GM21526 (cell line): Measurements from ENCODE around the gene INF2.
"Not testable (repeated sequence)": the region's sequence is repeated elsewhere in the genome, so short reads cannot be mapped to it uniquely, and the experiment has no call there.

Experiments
- ATAC-seq: cut with Tn5 transposase; IDR thresholded peaks from one replicate; pipeline ENCODE4 v1.9.1; 2021; ENCODE audit warnings: moderate library complexity; ENCODE audit not compliant: unreplicated experiment, low FRiP score

Gene INF2

DNA sequence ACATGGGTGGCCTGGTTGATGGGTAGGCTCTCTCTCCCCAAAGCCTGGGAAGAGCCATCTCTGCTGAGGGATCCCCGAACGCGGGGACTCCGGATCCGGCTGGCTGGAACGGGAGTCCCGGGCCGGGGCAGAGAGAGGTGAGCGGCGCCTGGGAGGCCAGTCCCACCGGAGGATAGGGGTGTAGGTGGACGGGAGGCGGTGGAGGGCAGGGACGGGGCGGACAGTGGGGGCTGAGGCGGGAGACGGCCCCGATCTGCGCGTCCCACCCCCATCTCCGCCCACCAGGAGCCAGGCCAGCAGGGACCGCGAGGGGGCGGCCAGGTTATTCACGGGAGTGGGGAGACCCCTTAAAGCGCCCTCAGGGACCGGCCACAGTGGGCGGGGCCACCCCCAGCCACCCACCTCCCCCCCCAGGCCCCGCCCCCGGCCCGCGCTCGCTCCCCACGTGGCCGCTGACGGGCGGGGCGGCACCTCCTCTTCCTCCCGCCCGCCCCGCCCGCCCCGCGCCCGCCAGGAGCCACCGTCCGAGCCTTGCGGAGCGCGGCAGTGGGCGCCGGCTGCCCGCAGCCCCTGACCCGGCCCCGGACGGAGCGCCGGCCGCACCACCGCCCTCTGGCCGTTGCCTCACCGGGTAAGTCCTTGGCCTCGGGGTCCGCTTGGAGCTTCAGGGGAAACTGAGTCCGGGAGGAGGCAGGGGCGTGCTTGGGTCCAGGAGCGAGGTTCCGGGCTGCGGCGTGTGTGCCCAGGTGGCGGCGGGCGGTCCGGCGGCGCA lies at the start of gene INF2:
TSS of gene INF2 (plus strand) at position 510 of the 772 bp plus-strand sequence. CDS start 11,748 bp downstream, outside the sequence.
- ATAC-seq, result no peak

DNA sequence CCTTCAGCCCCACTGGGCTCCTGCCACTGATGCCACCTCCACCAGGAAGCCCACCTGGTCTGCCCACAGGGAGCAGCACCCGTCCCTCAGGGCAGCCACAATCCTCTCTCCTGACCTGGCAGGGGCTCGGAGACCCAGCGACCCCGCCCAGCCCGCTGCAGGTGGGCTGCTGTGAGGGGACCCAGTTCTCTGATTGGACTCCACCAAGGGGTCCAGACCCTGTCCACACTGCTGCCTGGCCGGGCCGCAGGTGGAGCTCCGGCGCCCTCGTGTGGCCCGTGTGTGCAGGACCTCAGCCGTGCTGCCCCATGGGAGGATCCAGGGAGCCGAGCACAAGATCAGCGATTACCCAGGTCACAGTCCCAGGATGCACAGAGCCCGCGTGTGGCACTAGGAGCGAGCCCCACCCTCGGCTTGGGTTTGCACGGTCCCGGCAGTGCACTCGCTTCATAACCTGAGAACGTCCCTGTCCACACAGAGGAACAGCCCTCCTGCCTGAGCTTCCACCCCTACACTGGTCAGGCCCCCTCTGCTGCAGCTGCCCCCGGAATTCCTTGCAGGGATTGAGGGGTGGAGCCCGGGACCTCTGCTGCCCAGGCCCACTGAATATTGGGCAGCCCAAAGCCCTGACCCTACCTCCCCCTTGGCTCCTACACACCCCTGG lies 49.4 kb upstream of the INF2 start:
- ATAC-seq, result no peak

DNA sequence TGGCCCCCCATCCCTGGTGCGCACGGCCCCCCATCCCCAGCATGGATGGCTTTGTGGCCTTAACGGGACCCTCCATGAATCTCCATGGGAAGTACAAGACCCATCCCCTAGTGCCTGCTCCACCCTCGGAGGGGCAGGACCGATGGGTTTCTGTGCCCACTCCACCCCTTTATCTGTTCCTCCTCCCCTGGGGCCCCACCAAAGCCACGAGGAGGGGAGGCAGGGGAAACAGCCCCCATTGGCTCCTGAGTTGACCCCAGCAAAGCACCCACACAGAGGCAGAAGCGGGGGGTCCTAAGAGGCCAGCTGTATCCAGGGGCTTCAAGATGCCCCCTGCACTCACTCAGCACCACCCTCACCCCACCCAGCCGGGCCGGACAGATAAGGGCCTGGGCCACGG lies 48.7 kb upstream of the INF2 start:
- no peak for ATAC-seq

DNA sequence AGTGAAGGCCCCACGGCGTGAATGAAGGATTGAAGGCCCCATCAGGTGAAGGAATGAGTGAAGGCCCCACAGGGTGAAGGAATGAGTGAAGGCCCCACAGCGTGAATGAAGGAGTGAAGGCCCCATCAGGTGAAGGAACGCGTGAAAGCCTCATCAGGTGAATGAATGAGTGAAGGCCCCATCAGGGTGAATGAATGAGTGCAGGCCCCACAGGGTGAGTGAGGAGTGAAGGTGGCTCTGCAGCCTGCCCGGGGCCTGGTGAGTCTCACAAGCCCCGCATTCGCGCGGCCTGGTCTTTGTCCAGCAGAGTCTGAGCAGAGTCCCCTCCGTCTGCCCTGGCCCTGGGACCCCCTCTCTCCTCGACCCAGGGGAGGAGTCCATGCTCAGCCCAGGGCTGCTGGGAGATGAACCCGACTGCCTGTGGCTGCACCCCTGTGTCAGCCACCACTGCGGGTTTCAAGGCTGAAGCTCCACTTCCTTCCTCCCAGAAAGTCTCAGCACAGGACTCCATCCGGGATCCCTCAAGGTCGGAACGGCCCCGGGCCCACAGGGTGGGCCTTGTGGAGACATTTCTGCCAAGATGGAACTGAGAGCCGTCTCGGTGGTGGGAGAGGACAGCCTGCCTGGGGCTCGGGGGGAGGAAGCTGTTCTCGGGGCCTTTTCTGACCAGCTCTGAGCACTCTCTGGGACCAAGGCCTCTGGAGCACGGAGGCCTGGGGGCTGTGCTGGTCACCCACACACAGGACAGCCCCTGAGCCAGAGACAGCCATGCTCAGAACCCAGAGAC lies 47.5 kb upstream of the INF2 start:
- ATAC-seq, result no peak

DNA sequence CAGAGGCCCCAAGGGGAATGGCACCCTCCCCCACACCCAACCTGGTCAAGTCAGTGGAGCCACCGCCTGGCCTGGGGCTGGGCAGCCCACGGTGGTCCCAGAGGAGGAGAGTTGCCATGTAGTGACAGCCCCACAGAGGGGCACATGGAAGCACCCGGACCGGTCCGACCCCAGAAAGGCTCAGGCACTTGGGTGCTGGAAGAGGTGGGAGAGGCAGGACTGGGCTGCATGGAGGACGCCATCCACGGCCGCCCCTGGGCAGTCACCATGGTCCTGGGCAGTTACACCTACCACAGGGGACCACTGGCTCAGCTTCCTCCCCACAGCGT lies 46.9 kb upstream of the INF2 start:
- ATAC-seq, result no peak

DNA sequence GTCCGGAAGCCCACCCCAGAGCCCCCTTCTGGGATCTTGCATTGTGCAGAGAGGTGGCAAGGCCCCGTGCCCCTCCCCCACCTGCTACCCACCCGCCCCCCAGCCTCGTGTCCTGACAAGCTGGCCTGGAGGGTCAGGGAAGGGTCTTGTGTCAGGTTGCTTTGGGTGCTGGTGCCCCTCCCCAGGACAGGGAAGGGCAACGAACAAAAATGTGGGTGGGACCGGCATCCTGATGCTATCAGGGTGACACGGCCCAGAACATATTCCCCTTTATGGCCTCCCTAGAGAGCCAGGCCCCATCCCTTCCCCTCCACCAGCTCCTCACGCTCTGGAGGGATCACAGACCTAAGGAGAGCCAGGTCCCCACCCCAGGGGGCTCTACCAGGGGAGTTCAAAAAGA lies 46.1 kb upstream of the INF2 start:
- no peak for ATAC-seq

DNA sequence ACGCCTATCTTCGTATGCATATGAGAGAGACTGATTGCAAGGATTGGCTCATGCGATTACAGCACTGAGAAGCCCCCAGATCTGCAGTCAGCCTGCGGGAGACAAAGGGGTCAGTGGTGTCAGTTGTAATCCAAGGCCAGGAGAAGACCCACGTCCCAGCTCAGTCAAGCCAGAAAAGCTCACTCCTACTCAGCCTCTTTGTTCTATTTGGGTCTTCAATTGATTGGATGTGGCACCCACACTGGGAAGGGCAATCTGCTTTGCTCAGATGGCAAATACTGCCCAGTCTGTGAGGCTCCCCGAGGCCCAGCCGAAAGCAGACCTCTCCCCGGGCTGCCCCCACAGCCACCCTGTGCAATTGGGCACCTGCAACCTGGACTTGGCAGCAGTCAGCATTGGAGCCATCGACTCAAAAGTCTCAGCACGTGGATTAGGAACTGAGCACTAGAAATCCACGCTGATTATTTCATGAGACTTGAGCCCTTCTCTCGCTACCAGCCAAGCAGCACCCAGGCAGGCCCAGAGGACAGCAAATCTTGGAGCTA lies 45.3 kb upstream of the INF2 start:
- ATAC-seq, result no peak

DNA sequence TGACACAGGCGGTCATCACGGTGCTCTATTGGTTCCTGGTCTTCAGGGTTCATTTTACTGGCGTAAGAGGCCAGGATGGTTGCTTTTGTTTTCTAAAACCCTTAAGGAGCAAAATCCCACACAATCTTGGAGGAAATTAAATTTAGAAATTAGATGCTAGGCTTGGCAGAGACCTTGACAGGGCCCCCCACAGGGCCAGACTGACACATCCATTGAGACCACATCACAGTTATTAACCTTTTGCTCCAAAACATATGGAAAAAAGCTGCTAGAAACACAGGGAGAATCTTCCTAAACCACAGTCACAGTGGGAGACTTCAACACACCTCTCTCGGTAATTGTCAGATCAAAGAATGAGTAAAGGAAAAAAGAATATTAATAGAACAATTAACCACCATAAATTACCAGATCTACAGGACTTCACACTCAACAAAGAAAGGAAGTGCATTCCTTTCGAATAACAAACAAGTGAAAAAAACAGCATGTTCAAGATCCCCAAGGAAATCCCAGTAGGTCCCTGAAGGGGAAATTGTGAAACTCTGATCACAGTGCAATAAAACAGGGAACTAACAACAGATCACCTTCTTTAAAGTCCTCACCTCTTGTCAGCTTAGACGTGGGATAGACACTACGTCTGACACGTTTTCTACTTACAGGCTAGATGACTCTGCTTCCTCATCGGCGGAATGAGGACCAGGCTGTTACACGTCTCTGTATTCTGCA lies 44.6 kb upstream of the INF2 start:
- ATAC-seq, result no peak

DNA sequence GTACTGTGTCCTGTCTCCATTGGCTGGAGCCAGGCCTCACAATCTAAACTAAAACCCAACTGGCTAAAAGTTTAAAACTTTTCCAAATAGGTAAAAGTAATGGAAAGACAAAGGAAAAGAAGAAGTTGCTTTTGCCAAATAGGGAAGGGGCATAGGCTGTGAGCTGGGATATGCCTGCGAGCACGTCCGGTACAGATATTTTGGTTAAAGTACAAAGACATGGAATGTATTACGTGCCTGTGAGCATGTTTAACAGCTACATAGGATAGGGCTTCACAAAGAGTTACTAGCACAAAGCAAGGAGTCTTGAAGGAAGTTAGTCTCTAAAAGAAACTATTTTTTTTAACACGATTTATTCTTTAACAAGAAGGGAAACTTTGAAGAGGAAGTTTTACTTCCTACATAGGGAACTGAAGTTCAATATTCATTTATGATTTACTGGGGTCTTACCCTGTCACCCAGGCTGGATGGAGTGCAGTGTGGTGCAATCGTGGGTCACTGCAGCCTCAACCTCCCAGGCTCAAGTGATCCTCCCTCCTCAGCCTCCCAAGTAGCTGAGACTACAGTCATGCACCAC lies 41.9 kb upstream of the INF2 start:
- ATAC-seq, result no peak

DNA sequence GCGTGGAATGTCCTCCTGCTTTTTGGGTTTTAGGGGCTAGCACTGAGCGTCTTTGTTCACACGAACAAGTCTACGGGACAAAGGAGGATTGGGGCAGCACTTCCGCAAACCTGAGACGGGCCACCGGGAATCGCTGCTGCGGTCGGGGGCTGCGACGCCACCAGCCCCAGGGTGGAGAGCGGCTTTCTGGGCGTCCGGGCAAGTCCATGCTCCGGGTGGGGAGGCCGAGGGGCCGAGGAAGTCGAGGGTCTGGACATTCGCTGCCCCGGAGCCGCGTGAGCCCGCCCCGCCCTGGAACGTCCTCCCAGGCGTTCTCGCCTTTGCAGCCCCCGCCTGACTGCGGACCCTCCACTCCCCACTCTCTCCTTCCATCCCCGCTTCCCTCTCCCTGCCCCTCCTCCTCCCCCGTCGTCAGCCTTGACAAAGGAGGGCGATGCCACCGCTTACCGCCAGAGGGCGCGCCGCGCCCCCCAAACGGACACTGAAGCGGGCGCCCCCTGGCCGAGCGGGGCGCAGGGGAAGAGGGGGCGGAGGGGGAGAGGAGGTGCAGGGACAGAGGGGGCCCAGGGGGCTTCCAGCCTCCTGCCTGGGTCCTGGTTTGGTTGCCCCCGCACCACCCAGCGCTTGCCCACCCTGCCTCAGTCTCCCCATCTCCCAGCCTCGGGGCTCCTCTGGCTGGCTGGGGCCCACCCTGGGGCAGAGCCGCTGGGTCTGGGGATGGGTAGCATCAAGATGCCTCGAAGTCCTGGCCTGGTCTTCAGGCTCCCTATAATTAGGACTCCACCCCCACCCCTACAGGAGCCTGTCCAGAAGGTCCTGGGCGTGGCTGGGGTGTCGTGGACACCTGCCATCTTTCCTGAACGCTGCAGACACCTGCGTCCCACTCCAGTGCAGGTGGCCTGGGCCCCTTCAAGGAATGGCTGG lies 39.1 kb upstream of the INF2 start:
- peak; percentile 58 for ATAC-seq

DNA sequence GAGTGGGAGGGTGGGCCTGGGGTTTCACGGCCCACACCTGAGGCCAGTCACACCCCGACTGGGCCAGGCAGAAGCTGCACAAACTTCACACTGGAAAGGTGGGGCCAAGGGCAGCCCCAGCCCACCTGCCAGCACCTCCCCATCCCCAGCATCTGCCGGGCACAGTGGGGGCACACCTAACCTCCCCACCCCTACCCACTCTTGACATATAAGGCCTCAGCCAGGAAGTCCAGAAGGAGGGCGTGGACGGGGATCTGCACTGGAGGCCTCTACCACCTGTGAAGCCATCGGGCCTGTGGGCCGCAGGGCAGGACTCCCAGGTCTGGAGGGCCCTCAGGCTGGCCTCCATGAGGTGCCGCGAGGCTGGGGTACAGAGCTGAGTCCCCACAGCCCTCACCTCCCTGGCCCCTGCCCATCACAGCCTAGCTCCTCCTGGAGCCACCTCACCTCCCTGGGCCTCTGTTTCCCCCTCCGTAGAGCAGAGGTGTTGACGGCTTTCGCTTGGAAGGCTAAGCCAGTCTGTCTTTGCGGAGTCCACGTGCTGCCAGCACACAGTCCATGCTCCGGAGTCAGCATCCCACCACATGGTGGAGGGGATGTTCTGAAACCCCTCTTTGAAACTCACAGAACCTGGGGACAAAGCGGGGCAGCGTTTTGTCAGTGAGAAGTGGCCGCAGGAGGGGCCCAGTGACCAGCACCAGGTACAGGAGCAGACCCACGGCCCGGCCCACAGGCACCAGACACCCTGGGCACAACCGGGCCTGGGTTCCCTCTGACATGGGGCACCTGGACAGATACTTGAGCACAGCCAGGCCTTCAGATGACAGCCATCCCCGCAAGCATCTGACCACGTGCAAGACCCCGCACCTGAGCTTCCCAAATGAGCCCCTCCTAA lies 38.2 kb upstream of the INF2 start:
- no peak for ATAC-seq

DNA sequence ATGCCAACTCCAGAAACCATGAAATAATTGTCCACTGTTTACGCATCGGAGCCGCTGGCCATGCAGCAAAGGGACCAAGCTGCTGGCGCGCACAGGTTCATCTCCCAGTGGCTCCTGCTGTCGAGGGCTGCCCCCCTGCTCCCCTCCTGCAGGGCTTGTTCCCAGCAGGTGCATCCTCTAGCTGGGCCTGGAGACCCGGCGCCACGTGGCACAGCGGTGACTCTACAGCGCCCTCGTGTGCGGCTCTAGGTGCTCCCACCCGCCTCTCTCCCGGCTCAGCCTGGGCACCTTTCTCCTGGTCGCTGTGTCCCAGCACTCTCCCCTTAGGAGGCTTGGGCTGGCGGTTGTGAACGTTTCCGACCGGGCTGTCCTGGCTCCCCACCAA lies 37.5 kb upstream of the INF2 start:
- ATAC-seq, result no peak

DNA sequence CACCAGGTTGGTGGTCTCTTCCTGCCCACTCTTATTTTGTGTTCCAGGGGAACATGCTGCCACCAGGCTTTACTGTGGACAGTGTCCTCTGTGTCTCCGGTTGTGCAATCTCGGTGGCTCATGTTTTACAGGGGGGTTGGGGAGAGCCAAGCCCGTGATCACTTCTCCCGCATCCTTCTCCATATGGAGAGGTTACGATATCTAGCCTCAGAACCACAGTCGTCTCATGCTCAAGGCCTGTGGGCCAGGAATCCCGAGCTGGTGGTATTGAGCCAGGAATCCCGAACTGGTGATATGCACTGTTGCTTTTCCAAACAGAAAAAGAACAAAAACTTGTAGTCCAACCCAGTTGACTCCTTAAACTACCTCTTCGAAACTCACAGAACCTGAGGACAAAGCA lies 37.0 kb upstream of the INF2 start:
- ATAC-seq, result no peak

DNA sequence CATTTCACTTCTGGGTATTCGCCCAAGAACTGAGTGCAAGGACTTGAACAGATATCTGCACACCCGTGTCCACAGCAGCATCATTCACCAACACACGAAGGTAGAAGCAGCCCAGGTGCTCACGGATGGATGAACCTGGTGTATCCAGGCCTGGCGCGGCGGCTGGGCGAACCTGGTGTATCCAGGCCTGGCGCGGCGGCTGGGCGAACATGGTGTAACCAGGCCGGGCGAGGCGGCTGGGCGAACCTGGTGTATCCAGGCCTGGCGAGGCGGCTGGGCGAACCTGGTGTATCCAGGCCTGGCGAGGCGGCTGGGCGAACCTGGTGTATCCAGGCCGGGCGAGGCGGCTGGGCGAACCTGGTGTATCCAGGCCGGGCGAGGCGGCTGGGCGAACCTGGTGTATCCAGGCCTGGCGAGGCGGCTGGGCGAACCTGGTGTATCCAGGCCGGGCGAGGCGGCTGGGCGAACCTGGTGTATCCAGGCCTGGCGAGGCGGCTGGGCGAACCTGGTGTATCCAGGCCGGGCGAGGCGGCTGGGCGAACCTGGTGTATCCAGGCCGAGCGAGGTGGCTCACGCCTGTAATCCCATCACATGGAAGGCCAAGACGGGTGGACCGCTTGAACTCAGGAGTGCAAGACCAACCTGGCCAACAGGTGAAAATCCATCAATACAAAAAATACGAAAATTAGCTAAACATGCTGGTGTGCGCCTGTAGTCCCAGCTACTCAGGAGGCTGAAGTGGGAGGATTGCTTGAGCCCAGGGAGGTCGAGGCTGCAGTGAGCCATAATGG lies 36.1 kb upstream of the INF2 start:
- ATAC-seq, result not testable (repeated sequence)

DNA sequence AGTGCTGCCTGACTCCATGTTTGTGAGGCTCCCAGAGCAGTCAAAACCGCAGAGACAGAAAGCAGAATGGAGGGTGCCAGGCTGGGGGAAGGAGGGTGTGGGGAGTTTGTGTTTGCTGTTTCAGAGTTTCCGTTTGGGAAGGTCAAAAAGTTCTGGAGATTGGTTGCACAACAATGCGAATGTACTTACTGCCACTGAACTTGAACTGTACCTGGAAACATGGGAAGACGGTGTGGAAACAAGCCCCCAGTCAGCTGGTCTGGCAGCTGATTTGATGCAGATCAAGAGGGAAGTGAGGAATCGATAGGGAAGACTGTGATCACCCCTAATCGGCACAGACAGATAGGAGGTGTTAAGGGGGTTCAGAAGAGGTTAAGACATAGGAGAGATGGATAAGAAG lies 35.3 kb upstream of the INF2 start:
- ATAC-seq, result no peak

DNA sequence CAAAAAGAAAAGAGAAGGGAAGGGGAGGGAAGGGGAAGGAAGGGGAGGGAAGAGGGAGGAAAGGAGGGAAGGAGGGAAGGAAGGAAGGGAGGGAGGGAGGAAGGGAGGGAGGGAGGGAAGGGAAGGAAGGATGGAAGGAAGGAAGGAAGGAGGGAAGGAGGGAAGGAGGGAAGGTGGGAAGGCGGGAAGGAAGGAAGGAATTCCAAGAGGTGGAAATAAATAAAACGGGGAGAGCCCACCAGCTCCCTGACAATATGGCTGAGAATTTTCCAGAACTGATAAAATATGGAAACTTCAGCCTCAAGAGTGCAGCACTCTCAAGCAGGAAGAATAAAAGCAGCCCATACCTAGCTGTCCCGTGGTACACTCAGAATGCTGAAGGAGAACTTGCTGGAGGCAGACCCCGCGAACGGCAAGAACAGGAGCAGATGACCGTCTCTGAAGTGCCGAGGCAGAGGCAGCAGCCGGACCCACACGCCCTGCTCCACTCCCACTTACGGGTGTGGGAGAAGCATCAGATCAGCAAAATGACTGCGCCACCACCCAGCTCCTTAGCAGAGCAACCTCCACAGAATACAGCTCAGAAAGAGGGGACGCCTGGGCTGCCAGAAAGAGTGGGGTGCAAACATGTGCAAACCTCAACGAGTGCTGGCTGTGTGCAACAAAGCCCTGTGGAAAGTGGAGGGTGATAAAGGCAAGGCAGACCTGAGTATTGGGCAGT lies 34.1 kb upstream of the INF2 start:
- ATAC-seq, result no peak
